ENCODE data around the gene HCFC1.
A peak's percentile ranks its signal among the peaks of the same experiment; 100 is the strongest.

HCFC1 gene

DNA sequence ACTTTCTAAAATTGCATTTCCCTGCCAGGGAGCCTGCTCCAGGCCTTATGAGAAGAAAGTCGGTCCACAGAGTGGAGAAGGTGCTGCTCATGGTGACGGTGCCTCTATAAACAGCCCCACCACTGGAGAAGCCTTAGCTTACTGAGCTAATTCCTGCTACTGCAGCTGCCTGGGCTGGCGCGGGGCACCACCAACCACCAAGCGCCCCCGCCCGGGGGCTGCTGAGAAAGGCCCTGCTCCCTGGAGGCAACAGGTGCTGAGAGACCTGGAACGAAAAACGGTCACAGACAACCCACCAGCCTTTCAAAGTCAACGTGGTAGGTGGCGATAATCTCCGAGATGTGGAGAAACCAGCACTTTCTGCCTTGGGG is 2.9 kb downstream of the HCFC1 start:
- no peak for DNase-seq (ENCODE audit: low read depth)
- peak overlapping the region; percentile 89 for H3K4me3 ChIP-seq (replicated peaks; ENCODE audit: low read depth, low read length)
- TF ChIP-seq, protein P1, sequence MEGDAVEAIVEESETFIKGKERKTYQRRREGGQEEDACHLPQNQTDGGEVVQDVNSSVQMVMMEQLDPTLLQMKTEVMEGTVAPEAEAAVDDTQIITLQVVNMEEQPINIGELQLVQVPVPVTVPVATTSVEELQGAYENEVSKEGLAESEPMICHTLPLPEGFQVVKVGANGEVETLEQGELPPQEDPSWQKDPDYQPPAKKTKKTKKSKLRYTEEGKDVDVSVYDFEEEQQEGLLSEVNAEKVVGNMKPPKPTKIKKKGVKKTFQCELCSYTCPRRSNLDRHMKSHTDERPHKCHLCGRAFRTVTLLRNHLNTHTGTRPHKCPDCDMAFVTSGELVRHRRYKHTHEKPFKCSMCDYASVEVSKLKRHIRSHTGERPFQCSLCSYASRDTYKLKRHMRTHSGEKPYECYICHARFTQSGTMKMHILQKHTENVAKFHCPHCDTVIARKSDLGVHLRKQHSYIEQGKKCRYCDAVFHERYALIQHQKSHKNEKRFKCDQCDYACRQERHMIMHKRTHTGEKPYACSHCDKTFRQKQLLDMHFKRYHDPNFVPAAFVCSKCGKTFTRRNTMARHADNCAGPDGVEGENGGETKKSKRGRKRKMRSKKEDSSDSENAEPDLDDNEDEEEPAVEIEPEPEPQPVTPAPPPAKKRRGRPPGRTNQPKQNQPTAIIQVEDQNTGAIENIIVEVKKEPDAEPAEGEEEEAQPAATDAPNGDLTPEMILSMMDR (IDR thresholded peaks at IDR 0.05; ENCODE audit: low read length, missing control alignments): no peak

DNA sequence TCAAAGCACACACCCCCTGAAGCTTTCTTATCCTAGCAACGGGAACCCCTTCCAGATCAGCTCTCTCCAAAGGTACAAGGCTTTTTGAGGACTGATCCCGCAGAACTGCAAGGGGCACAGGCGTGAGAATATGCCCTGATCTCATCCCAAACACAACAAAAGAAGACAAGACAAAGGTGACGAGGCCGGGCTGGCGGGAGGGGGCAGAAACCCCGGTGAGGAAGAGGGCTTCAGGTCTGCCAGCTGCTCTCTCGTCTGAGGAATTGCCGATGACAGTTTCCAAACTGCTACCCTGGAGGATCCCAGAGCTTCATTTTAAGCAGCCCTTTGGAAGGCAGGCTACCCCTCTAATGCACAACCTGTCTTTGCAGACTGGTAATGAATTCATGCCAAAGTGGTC is 3.4 kb downstream of the HCFC1 start:
- H3K4me3 ChIP-seq (replicated peaks; ENCODE audit: low read depth, low read length): peak overlapping the region; percentile 89
- no peak for DNase-seq (ENCODE audit: low read depth)
- TF ChIP-seq, protein P1 (IDR thresholded peaks at IDR 0.05; ENCODE audit: low read length, missing control alignments): no peak

DNA sequence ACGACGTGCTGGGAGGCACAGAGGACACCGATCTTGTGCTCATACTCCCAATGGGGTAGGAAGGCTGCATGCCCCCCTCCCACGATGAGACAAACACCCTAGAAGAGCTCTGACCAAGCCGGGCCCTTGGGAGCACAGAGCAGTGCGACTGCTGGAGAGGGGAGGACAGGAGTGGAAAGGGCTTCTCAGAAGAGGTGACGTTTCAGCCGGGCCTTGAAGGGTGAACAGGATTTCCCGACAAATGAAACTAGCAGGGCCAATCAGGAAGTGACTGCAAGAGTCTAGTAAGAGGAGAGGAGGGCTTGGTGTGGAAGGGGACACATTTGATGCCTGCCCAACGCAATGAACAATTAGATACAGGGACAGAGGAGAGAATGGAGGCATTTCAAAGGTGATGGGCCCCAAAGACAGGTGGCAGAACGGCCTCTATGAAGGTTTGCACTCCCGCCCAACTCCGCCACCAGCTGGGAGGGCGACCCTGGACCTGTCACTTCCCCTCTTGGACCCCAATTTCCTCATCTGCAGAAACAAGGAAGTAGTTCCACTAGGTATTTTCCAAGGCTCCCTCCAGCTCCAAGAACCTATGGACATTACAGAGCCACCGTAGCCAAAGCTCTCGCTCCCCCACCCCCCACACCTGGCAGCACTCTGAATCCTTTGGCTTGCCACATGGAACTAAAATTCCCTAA is 3.9 kb downstream of the HCFC1 start:
- no peak for DNase-seq (ENCODE audit: low read depth)
- TF ChIP-seq, protein P1 (IDR thresholded peaks at IDR 0.05; ENCODE audit: low read length, missing control alignments): no peak
- no peak overlapping the region for H3K4me3 ChIP-seq (replicated peaks; ENCODE audit: low read depth, low read length)

DNA sequence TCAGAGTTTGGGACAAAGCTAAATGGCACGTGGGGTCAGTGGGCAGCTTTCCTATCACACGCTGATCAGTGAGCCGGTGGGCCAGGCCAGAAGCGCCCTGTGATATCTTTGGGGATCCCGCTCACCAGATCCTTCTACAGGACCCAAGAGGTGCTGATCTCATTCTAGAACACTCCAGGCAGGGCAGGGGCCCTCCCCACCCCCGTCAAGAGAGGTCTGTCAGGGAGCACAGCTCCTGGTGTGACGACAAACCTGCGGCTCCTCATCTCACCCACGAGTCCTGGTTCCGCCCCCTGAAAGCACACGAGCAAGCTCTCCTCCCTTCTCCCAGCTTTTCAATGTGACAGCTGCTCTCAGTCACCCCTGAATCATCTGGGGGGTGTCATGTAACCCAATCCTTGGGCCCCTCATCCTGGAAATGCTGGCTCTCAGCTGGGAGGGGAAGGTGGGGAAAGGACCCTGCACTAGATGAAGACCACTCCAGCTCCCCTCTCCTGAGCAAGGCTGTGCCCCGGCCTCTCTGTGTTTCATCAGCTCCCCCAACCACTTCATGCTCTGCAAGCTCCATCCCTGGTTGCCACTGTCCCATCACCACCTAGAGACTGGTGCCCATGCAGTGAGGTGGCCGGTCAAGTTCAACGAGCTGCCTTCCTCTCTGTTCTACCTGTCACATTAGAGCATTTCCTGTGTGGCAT is 4.6 kb downstream of the HCFC1 start:
- TF ChIP-seq, protein P1 (IDR thresholded peaks at IDR 0.05; ENCODE audit: low read length, missing control alignments): no peak
- H3K4me3 ChIP-seq (replicated peaks; ENCODE audit: low read depth, low read length): no peak overlapping the region
- no peak for DNase-seq (ENCODE audit: low read depth)

DNA sequence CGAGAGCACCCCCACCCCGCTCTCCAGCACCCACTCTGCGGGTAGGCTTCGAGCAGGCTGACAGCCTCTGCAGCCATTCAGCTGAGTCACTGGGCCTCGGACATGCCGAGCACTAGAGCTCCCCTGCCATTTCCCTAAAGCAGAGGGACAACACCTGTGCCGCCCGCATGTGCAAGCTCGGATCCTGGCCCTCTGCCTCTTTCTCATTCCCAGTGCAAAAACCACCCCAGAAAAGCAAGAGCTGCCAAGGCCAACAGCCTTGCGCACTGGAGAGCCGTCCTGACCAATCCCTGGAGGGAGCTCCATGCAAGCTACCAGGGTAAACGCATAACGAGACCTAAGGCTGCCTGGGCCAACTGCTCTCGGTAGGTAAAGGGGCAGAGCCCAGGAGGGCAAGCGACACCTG is 5.3 kb downstream of the HCFC1 start:
- DNase-seq (ENCODE audit: low read depth): no peak
- no peak overlapping the region for H3K4me3 ChIP-seq (replicated peaks; ENCODE audit: low read depth, low read length)
- TF ChIP-seq, protein P1 (IDR thresholded peaks at IDR 0.05; ENCODE audit: low read length, missing control alignments): no peak

DNA sequence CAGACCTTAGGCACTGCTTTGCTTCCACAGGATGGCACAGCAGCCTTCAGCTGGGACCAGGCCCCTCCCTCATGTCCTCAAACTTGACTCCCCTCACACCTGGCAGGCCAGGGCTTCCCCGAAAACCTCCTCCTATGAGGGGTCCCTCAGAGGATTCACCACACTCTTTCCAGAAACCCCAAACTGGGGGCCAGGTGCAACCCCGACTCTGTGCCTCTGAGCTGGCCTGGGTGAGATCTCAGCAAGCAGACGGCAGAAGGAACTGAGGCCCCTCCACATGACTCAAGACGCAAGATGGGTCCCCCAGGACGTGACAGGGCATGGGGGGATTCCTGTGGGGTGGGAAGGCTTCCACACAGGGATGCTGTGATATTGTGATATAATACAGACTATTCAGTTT is 6.2 kb downstream of the HCFC1 start:
- TF ChIP-seq, protein P1 (IDR thresholded peaks at IDR 0.05; ENCODE audit: low read length, missing control alignments): no peak
- no peak for DNase-seq (ENCODE audit: low read depth)
- H3K4me3 ChIP-seq (replicated peaks; ENCODE audit: low read depth, low read length): no peak overlapping the region

DNA sequence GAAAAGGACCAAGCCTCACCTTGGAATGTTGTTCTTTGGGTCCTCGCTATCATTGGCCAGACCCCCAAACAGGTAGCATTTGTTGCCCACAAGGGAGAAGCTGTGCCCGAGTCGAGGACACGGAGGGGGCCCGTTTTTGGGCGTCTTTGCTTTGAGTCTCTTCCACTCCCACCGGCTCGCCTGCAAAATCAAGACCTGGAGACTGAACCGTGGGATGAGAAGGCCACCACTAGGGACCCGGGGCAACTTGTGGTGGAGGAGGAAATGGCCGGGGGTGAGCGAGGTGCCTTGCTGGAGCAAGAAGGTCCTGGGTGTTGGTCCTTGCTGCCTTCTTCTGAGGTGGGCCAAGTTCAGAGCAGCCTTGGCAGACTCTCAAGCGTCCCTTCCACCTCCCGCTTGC is 7.5 kb downstream of the HCFC1 start:
- TF ChIP-seq, protein P1 (IDR thresholded peaks at IDR 0.05; ENCODE audit: low read length, missing control alignments): no peak
- DNase-seq (ENCODE audit: low read depth): no peak
- H3K4me3 ChIP-seq (replicated peaks; ENCODE audit: low read depth, low read length): no peak overlapping the region

Measured in fibroblast of pulmonary artery (primary cell).